K562 (cell line): ENCODE results near the gene RASSF1. TPM values are rescaled to one million over a fixed set of nuclear protein-coding genes. Genes with fewer than 3 reads are reported as not detected.
A peak's percentile ranks its signal among the peaks of the same experiment; 100 is the strongest.

ENCODE experiments used
- ATF1 ChIP-seq, 2 experiments: fragments of 450-650 bp in 1 of 2; IDR thresholded peaks; 2 replicates each; pipeline ENCODE4 v1.6.1; 2016; ENCODE audit warnings: missing compliant biosample characterization in 1 of 2, missing genetic modification characterization in 1 of 2
- ATF7 ChIP-seq: fragments of 450-650 bp; IDR thresholded peaks from 2 replicates; pipeline ENCODE4 v1.7.1; 2014; ENCODE audit warnings: mild to moderate bottlenecking, moderate library complexity
- JUND ChIP-seq, 2 experiments: IDR thresholded peaks; 2 replicates in 1 of 2; 3 replicates in 1 of 2; pipeline ENCODE4 v1.6.1; 2011; ENCODE audit warnings: borderline replicate concordance in 2 of 2, low read depth in 2 of 2, low read length in 2 of 2, improper control_type of control experiment in 1 of 2, missing biosample characterization in 1 of 2, missing genetic modification characterization in 1 of 2, missing genetic modification reagents in 1 of 2
- KAT7 ChIP-seq: sonication (generic); formaldehyde crosslinking; IDR thresholded peaks from 2 replicates; pipeline ENCODE4 v1.8.0; 2022; ENCODE audit warnings: missing genetic modification reagents, mild to moderate bottlenecking, borderline replicate concordance
- LCOR ChIP-seq: sonication (generic); formaldehyde crosslinking; IDR thresholded peaks from 2 replicates; pipeline ENCODE4 v1.8.0; 2022; ENCODE audit warnings: mild to moderate bottlenecking, missing genetic modification reagents
- MEF2D ChIP-seq: conservative IDR thresholded peaks from 2 replicates; pipeline ENCODE4 v1.6.1; 2016; ENCODE audit warnings: low read depth, missing genetic modification characterization, missing compliant biosample characterization
- MEIS2 ChIP-seq: fragments of 450-650 bp; IDR thresholded peaks from 2 replicates; pipeline ENCODE4 v1.6.1; 2014; ENCODE audit warnings: mild to moderate bottlenecking; ENCODE audit not compliant: partially characterized antibody
- NFIC ChIP-seq: fragments of 450-650 bp; IDR thresholded peaks from 2 replicates; pipeline ENCODE4 v1.6.1; 2017; ENCODE audit warnings: mild to moderate bottlenecking, inconsistent platforms
- POLR2AphosphoS2 ChIP-seq: IDR thresholded peaks from 2 replicates; pipeline ENCODE4 v1.6.1; 2012; ENCODE audit warnings: low read length, improper control_type of control experiment
- POLR2AphosphoS5 ChIP-seq: IDR thresholded peaks from 2 replicates; pipeline ENCODE4 v1.6.1; 2011; ENCODE audit warnings: mild to moderate bottlenecking, low read depth, low read length, moderate library complexity; ENCODE audit not compliant: control insufficient read depth, insufficient read depth
- RAD51 ChIP-seq: fragments of 450-650 bp; IDR thresholded peaks from 2 replicates; pipeline ENCODE4 v1.7.1; 2016; ENCODE audit warnings: low read depth, mild to moderate bottlenecking, borderline replicate concordance
- SP1 ChIP-seq: sonication (generic); formaldehyde crosslinking; IDR thresholded peaks from 2 replicates; pipeline ENCODE4 v1.8.1; 2022; ENCODE audit warnings: mild to moderate bottlenecking, missing genetic modification reagents
- polyA plus RNA-seq, 8 experiments: library from polyadenylated mRNA; depleted of rRNA in 4 of 8; stranded (reverse) in 5 of 8; unstranded in 3 of 8; fragments of >200 nt; fragmentation: Nextera tagmentation in 2 of 8; fragmentation: Illumina TruSeq in 1 of 8; extraction: Ambion mirVana in 2 of 8; extraction: Trizol in 1 of 8; gene quantifications; 2 replicates each; pipeline versions ENCODE4 v1.2.1 to v1.2.3, GENCODE V29; 2011 to 2014; ENCODE audit warnings: inconsistent platforms in 1 of 8, missing spikeins in 1 of 8
- total RNA-seq, 7 experiments: library from RNA; depleted of rRNA in 6 of 7; stranded (reverse); fragments of >200 nt in 6 of 7; fragmentation: Illumina TruSeq in 2 of 7; extraction: Trizol in 2 of 7; gene quantifications; 2 replicates each; pipeline versions ENCODE4 v1.2.1 to v1.2.3, GENCODE V29; 2011 to 2021; ENCODE audit warnings: low replicate concordance in 1 of 7
- TF ChIP-seq, protein P1 (sequence below), 3 experiments: fragments of 200-800 bp in 1 of 3; fragments of 250-450 bp in 1 of 3; fragments of 450-650 bp in 1 of 3; sonication (Bioruptor Pico) in 1 of 3; sonication (Bioruptor generic) in 1 of 3; formaldehyde crosslinking in 1 of 3; IDR thresholded peaks; 2 replicates each; pipeline versions ENCODE4 v1.6.1 to v1.8.0; 2016 to 2022; ENCODE audit warnings: mild to moderate bottlenecking in 2 of 3, missing genetic modification characterization in 2 of 3, missing compliant biosample characterization in 1 of 3, moderate library complexity in 1 of 3
- TF ChIP-seq, protein P2 (sequence below), 2 experiments: IDR thresholded peaks; 2 replicates each; pipeline ENCODE4 v1.6.1; 2012; ENCODE audit warnings: improper control_type of control experiment in 2 of 2, low read depth in 2 of 2, low read length in 2 of 2, borderline replicate concordance in 1 of 2
- TF ChIP-seq, protein P3 (sequence below): fragments of 250-450 bp; sonication (Bioruptor Pico); IDR thresholded peaks from 2 replicates; pipeline ENCODE4 v1.4.0; 2020; ENCODE audit warnings: borderline replicate concordance
- TF ChIP-seq, protein P4 (sequence below), 2 experiments: IDR thresholded peaks in 1 of 2; conservative IDR thresholded peaks in 1 of 2; 2 replicates each; pipeline ENCODE4 v1.6.1; 2016; ENCODE audit warnings: low read depth in 2 of 2, mild to moderate bottlenecking in 1 of 2, missing compliant biosample characterization in 1 of 2, missing genetic modification characterization in 1 of 2, moderate library complexity in 1 of 2

RASSF1 gene
- total and polyA plus RNA-seq, 9 of the 15 experiments (the other 6 are each of a cell fraction or from before 2014, with no cell fraction given) = 3.6 to 57.1 (median 24.6) TPM

DNA sequence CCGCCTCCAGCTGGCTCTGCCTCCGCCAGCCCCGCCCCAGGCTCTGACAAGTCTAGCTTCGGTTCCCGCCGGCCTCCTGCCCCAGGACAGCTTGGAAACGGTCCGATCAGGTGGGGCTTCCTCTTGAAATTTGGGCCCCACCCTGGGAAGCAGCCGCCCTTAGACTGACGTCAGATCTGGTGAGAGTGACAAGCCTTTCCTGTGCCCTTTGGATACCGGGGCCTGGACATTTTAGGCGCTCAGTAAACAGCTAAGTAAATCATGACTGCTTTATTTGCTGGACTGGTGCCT is 41.1 kb downstream of the RASSF1 start (continued):
- TF ChIP-seq, protein P1, sequence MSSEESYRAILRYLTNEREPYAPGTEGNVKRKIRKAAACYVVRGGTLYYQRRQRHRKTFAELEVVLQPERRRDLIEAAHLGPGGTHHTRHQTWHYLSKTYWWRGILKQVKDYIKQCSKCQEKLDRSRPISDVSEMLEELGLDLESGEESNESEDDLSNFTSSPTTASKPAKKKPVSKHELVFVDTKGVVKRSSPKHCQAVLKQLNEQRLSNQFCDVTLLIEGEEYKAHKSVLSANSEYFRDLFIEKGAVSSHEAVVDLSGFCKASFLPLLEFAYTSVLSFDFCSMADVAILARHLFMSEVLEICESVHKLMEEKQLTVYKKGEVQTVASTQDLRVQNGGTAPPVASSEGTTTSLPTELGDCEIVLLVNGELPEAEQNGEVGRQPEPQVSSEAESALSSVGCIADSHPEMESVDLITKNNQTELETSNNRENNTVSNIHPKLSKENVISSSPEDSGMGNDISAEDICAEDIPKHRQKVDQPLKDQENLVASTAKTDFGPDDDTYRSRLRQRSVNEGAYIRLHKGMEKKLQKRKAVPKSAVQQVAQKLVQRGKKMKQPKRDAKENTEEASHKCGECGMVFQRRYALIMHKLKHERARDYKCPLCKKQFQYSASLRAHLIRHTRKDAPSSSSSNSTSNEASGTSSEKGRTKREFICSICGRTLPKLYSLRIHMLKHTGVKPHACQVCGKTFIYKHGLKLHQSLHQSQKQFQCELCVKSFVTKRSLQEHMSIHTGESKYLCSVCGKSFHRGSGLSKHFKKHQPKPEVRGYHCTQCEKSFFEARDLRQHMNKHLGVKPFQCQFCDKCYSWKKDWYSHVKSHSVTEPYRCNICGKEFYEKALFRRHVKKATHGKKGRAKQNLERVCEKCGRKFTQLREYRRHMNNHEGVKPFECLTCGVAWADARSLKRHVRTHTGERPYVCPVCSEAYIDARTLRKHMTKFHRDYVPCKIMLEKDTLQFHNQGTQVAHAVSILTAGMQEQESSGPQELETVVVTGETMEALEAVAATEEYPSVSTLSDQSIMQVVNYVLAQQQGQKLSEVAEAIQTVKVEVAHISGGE (CRISPR knock-in tag; IDR thresholded peaks at IDR 0.05) = peak in 1 of 3 experiments; percentile 52; a peak in 2 of 6 replicates
- TF ChIP-seq JUND (IDR thresholded peaks at IDR 0.05; ENCODE audit: borderline replicate concordance, low read depth, low read length) = peak; percentile 75
- peak; percentile 9; the same call in 1 of the 3 replicates for TF ChIP-seq JUND (tag; IDR thresholded peaks at IDR 0.05; ENCODE audit: borderline replicate concordance, low read depth, low read length)
- TF ChIP-seq, protein P2, sequence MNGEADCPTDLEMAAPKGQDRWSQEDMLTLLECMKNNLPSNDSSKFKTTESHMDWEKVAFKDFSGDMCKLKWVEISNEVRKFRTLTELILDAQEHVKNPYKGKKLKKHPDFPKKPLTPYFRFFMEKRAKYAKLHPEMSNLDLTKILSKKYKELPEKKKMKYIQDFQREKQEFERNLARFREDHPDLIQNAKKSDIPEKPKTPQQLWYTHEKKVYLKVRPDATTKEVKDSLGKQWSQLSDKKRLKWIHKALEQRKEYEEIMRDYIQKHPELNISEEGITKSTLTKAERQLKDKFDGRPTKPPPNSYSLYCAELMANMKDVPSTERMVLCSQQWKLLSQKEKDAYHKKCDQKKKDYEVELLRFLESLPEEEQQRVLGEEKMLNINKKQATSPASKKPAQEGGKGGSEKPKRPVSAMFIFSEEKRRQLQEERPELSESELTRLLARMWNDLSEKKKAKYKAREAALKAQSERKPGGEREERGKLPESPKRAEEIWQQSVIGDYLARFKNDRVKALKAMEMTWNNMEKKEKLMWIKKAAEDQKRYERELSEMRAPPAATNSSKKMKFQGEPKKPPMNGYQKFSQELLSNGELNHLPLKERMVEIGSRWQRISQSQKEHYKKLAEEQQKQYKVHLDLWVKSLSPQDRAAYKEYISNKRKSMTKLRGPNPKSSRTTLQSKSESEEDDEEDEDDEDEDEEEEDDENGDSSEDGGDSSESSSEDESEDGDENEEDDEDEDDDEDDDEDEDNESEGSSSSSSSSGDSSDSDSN (IDR thresholded peaks at IDR 0.05; ENCODE audit: borderline replicate concordance in 1 of 2, low read depth in 2 of 2, low read length in 2 of 2) = no peak
- peak; percentile 29; the same call in 1 of the 2 replicates for TF ChIP-seq NFIC
- TF ChIP-seq, protein P3, sequence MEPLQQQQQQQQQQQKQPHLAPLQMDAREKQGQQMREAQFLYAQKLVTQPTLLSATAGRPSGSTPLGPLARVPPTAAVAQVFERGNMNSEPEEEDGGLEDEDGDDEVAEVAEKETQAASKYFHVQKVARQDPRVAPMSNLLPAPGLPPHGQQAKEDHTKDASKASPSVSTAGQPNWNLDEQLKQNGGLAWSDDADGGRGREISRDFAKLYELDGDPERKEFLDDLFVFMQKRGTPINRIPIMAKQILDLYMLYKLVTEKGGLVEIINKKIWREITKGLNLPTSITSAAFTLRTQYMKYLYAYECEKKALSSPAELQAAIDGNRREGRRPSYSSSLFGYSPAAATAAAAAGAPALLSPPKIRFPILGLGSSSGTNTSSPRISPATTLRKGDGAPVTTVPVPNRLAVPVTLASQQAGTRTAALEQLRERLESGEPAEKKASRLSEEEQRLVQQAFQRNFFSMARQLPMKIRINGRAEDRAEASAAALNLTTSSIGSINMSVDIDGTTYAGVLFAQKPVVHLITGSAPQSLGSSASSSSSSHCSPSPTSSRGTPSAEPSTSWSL (CRISPR knock-in tag) = no peak
- peak; percentile 31; the same call in 1 of the 2 replicates for TF ChIP-seq RAD51
- TF ChIP-seq POLR2AphosphoS5 = 0 out of 2 replicates have a peak, but pooled peaks have one; percentile 6
- TF ChIP-seq ATF7 = peak; percentile 93
- TF ChIP-seq, protein P4, sequence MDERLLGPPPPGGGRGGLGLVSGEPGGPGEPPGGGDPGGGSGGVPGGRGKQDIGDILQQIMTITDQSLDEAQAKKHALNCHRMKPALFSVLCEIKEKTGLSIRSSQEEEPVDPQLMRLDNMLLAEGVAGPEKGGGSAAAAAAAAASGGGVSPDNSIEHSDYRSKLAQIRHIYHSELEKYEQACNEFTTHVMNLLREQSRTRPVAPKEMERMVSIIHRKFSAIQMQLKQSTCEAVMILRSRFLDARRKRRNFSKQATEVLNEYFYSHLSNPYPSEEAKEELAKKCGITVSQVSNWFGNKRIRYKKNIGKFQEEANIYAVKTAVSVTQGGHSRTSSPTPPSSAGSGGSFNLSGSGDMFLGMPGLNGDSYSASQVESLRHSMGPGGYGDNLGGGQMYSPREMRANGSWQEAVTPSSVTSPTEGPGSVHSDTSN (CRISPR knock-in tag; IDR thresholded peaks at IDR 0.05; ENCODE audit: low read depth) = no peak
- TF ChIP-seq, protein P4 (tag; conservative IDR thresholded peaks at IDR 0.05; ENCODE audit: low read depth) = peak; percentile 57
- TF ChIP-seq POLR2AphosphoS2 = peak; percentile 21; the same call in 1 of the 2 replicates
- peak; percentile 61 for TF ChIP-seq MEIS2
- TF ChIP-seq LCOR = peak; percentile 76; the same call in 1 of the 2 replicates
- no peak for TF ChIP-seq ATF1 (CRISPR knock-in tag; IDR thresholded peaks at IDR 0.05)
- peak; percentile 76 for TF ChIP-seq ATF1 (tag; IDR thresholded peaks at IDR 0.05)
- TF ChIP-seq MEF2D (tag) = no peak
- 0 out of 2 replicates have a peak, but pooled peaks have one; percentile 3 for TF ChIP-seq KAT7 (CRISPR knock-in tag)
- TF ChIP-seq SP1 (CRISPR knock-in tag) = 0 out of 2 replicates have a peak, but pooled peaks have one; percentile 31
